ENCODE measurements around the gene CREB3.
A peak's percentile ranks its signal among the peaks of the same experiment; 100 is the strongest.

Gene CREB3

DNA sequence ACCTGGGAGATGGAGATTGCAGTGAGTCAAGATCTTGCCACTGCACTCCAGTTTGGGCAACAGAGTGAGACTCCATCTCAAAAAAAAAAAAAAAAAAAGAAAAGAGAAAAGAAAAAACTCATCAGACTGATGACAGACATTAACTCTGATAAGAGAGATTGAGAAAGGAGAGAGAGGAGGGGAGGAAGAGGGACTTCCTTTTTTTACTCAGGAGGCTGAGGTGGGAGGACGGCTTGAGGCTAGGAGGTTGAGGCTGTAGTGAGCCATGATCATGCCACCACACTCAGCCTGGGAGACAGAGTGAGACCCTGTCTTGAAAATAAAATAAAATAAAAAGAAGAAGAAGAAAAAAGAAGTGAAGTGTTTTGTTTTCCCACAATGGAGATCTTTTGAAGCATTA is 31.3 kb downstream of the CREB3 start:
- no peaks in the 10 kb centered on the region for H3K36me3 ChIP-seq
- H3K27me3 ChIP-seq, result no peaks in the 10 kb centered on the region
- H3K9me3 ChIP-seq (replicated peaks in 1 of 11), result 0 out of 22 replicates have a peak, but pooled peaks cover 0 to 4% (median 0%) of the 10 kb centered on the region in 11 experiments
- no peak overlapping the region for H3K9ac ChIP-seq
- no peak overlapping the region for H3K4me3 ChIP-seq
- TF ChIP-seq Cebpa-rat (IDR thresholded peaks at IDR 0.05), result no peak
- no peaks in the 10 kb centered on the region for H4K20me1 ChIP-seq
- no peak overlapping the region for H3K4me2 ChIP-seq
- H3K27ac ChIP-seq, result no peak overlapping the region
- peaks cover 16 to 38% (median 27%) of the 10 kb centered on the region in 10 experiments for H3K4me1 ChIP-seq

DNA sequence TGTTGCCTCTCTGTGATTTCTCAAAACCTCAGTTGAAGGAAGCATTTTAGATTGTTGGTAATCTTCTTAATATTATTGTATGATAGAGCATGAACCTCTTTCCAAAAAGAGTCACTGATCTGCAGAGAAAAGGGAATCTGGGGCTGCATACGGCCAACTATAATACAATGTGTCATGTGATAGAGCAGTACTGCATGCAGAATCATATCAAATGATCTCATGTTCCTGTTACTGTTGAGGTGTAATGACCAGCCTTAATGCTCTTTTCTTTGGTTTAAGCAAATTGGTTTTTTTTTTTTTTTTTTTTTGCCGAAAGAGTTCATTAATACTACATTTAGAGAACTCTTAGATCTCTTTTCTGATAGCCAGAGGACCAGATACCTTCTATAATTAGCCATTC is 34.5 kb downstream of the CREB3 start:
- Histone ChIP-seq H3K9ac (no peak overlapping the region), H3K36me3 (no peaks in the 10 kb centered on the region), H3K27ac (no peak overlapping the region), H3K4me1 (peaks cover 0 to 7% (median 0%) of the 10 kb centered on the region in 10 experiments; a peak in 3 of 20 replicates), H3K9me3 (replicated peaks in 1 of 11) (0 out of 22 replicates have a peak, but pooled peaks cover 0 to 4% (median 0%) of the 10 kb centered on the region in 11 experiments), H3K27me3 (no peaks in the 10 kb centered on the region), H3K4me2 (no peak overlapping the region), H4K20me1 (no peaks in the 10 kb centered on the region), H3K4me3 (no peak overlapping the region)
- TF ChIP-seq Cebpa-rat (IDR thresholded peaks at IDR 0.05), result no peak

DNA sequence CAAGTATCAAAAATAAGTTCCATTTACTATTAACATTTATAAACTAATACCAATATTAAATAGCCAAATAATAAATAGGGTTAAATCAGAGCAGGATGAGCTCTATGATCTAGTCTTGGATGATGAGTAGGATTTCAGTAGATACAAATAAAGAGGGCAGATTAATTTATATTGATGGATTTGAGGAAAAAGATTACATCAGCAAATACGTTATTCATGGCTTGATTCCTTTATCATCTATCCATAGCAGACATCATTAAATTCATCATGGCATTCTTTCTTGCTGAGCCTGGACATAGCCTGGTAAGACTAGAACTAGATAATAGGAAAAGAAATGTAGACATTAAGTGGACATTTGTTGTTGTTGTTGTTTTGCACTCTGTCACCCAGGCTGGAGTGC is 35.0 kb downstream of the CREB3 start:
- Histone ChIP-seq H3K27me3 (no peaks in the 10 kb centered on the region), H3K36me3 (no peaks in the 10 kb centered on the region), H4K20me1 (no peaks in the 10 kb centered on the region), H3K4me3 (no peak overlapping the region), H3K9me3 (replicated peaks in 1 of 11) (0 out of 22 replicates have a peak, but pooled peaks cover 0 to 4% (median 0%) of the 10 kb centered on the region in 11 experiments), H3K27ac (no peak overlapping the region), H3K4me1 (peaks cover 0 to 5% (median 0%) of the 10 kb centered on the region in 10 experiments; a peak in 1 of 20 replicates), H3K9ac (no peak overlapping the region), H3K4me2 (no peak overlapping the region)
- TF ChIP-seq Cebpa-rat (IDR thresholded peaks at IDR 0.05), result no peak

DNA sequence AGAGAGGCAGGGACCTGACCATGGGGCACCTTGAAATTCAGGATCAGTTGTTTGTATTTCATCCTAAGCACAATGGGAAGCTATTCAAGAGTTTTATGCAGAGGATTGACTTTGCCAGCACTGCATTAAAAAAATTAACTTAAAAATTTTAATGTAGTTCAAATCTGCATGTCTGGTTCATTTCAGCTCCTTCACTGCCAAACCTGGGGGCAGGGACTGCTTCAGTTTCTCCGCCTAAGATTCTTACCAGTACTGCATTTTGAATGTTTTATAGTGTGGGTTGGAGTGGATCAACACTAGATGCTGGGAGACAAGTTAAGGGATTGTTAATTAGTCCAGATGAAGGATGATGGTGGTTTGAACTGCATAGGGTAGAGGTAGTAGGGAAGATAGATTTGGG is 37.3 kb downstream of the CREB3 start:
- Histone ChIP-seq H3K4me3 (no peak overlapping the region), H4K20me1 (no peaks in the 10 kb centered on the region), H3K4me2 (no peak overlapping the region), H3K36me3 (no peaks in the 10 kb centered on the region), H3K27ac (no peak overlapping the region), H3K4me1 (peaks cover 0 to under 1% (median 0%) of the 10 kb centered on the region in 10 experiments; a peak in 2 of 20 replicates), H3K27me3 (no peaks in the 10 kb centered on the region), H3K9ac (no peak overlapping the region), H3K9me3 (replicated peaks in 1 of 11) (no peaks in the 10 kb centered on the region)
- TF ChIP-seq Cebpa-rat (IDR thresholded peaks at IDR 0.05), result no peak

DNA sequence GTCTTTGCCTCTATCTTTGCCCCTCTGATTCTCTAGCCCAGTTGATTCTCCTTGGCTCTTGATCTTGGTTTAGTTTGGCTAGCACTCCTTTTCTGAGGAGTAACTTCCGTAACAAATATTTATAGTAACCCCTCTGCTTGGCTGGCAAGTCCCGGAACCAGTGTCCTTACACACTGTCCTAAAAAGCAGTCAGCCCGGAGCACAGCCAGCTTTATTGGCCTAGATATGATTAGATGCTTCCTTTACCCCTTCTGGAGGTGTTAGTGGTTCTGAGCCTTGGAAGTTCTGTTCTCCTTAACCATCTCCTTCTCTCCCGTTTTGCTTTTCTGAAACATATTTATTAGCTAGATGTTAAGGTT is 38.6 kb downstream of the CREB3 start:
- Histone ChIP-seq H3K27ac (no peak overlapping the region), H3K4me2 (no peak overlapping the region)

DNA sequence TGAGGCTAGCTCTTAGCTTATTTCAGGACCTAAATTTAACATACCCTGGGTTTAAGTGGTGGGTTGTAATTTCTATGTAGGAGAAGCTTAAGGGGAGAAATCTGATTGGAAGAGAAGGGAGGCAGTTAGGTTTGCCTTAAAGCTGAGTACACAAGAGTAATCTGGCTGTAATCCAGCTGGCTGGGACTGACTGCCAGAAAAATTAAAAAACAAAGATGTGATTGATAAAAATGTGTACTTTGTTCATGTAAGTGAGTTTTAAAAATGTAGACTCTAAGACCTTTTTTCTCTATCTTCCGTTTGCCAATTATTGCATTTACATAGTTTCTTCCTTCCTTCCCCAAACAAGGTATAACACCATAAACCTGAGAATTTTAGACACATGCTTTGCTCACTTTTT is 39.1 kb downstream of the CREB3 start:
- Histone ChIP-seq H3K36me3 (no peaks in the 10 kb centered on the region), H3K9ac (no peak overlapping the region), H3K4me3 (no peak overlapping the region), H3K4me1 (peaks cover 13 to 18% (median 17%) of the 10 kb centered on the region in 10 experiments), H3K9me3 (replicated peaks in 1 of 11) (no peaks in the 10 kb centered on the region), H3K4me2 (no peak overlapping the region), H4K20me1 (no peaks in the 10 kb centered on the region), H3K27me3 (no peaks in the 10 kb centered on the region), H3K27ac (no peak overlapping the region)
- TF ChIP-seq Cebpa-rat (IDR thresholded peaks at IDR 0.05), result no peak

More for the DNA sequence above, 38.6 kb downstream of the CREB3 start:
- H3K9me3 ChIP-seq (replicated peaks in 1 of 11), result no peaks in the 10 kb centered on the region
- no peaks in the 10 kb centered on the region for H3K36me3 ChIP-seq
- no peaks in the 10 kb centered on the region for H3K27me3 ChIP-seq
- no peak for TF ChIP-seq Cebpa-rat (IDR thresholded peaks at IDR 0.05)
- no peak overlapping the region for H3K9ac ChIP-seq
- H3K4me3 ChIP-seq, result no peak overlapping the region
- no peaks in the 10 kb centered on the region for H4K20me1 ChIP-seq
- H3K4me1 ChIP-seq, result peaks cover 8 to 14% (median 12%) of the 10 kb centered on the region in 10 experiments

DNA sequence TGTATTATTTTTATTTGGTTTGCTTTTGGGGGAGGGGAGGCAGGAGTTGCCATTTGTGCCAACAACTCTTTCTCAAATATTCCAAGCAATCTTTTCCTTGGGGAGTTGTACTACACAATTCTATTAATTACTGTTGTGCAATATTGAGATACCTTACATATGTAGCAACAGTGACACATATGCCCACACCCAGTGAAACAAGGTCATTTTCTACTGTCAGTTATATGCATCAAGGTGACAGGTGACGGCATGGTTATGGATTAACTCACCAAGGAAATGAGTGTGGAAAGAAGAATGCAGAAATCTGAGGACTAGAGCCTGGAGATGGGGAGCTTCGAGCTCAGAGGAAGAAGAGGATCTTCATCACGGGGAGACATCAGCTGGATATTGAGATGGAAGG is 39.5 kb downstream of the CREB3 start:
- Histone ChIP-seq H3K27me3 (no peaks in the 10 kb centered on the region), H3K9ac (no peak overlapping the region), H3K36me3 (no peaks in the 10 kb centered on the region), H3K9me3 (replicated peaks in 1 of 11) (no peaks in the 10 kb centered on the region), H3K27ac (no peak overlapping the region), H4K20me1 (no peaks in the 10 kb centered on the region), H3K4me3 (no peak overlapping the region), H3K4me2 (no peak overlapping the region), H3K4me1 (peaks cover 13 to 19% (median 17%) of the 10 kb centered on the region in 10 experiments)
- TF ChIP-seq Cebpa-rat (IDR thresholded peaks at IDR 0.05), result 0 out of 22 replicates have a peak, but pooled peaks of 1 of the 11 experiments have one; percentile 26

DNA sequence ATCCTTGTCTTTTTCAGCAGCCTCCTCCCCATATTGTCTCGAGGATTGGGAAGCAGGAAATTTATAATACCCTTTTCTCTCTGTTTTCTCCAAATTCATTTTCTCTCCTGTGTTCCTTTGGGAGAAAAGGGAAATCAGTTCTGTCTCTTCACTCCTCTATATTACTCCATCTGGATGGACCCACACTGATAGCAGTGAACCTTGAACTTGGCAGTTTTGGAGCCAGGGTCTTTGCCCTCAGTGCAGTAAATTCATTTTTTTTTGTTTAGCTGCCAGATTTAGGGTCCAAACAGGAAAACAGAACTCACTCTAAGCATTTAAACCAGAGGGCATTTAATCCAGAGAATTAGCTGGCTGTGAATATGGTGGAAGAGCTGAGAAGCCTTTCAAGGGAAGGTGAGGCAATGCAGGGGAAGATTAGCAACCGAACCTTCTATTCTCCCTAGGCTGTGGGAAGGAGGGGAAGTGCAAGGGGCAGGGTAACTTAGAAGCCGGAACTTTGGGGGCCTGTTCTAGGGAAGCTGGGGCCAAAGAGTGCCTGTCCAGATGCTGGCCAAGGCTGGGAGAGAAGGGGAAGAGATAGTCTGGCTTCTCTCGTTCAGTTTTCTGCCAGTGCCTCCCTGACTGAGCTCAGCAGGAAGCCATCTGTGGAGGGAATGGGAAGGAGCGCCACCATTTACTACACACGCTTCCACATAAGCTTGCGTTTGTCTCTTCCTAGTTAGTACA is 42.6 kb downstream of the CREB3 start:
- Histone ChIP-seq H3K9me3 (replicated peaks in 1 of 11) (no peaks in the 10 kb centered on the region), H3K27ac (peak overlapping the region in 4 of 11 experiments; percentile 3 to 33 (median 25); a peak in 3 of 22 replicates), H3K36me3 (no peaks in the 10 kb centered on the region), H3K27me3 (no peaks in the 10 kb centered on the region), H3K4me3 (no peak overlapping the region), H4K20me1 (no peaks in the 10 kb centered on the region), H3K4me2 (peak overlapping the region; percentile 23 to 64 (median 41); a peak in 21 of 22 replicates), H3K9ac (no peak overlapping the region), H3K4me1 (peaks cover 13 to 19% (median 17%) of the 10 kb centered on the region in 10 experiments)
- no peak for TF ChIP-seq Cebpa-rat (IDR thresholded peaks at IDR 0.05)

DNA sequence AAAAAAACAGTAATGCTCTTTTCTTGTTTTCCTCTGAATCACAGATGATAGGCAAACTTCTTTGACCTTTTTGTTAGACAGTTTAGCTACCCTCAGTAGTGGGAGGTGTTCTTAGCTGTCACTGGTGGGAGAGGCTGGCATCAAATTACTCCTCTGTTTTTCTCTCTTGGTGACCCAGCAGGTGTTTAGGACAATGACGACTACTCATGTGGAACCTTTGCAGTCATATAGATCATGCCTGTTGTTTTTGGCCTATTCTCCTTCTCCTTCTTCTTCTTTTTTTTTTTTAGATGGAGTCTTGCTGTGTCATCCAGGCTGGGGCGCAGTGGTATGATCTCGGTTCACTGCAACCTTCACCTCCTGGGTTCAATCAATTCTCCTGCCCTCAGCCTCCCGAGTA is 43.6 kb downstream of the CREB3 start:
- Histone ChIP-seq H3K4me2 (peak overlapping the region; percentile 23 to 64 (median 50)), H3K27me3 (no peaks in the 10 kb centered on the region), H3K27ac (peak overlapping the region in 1 of 11 experiments; percentile 31; a peak in 1 of 22 replicates), H3K4me1 (peaks cover 13 to 19% (median 17%) of the 10 kb centered on the region in 10 experiments), H4K20me1 (no peaks in the 10 kb centered on the region), H3K9me3 (replicated peaks in 1 of 11) (no peaks in the 10 kb centered on the region), H3K36me3 (no peaks in the 10 kb centered on the region), H3K9ac (no peak overlapping the region), H3K4me3 (no peak overlapping the region)
- no peak for TF ChIP-seq Cebpa-rat (IDR thresholded peaks at IDR 0.05)

DNA sequence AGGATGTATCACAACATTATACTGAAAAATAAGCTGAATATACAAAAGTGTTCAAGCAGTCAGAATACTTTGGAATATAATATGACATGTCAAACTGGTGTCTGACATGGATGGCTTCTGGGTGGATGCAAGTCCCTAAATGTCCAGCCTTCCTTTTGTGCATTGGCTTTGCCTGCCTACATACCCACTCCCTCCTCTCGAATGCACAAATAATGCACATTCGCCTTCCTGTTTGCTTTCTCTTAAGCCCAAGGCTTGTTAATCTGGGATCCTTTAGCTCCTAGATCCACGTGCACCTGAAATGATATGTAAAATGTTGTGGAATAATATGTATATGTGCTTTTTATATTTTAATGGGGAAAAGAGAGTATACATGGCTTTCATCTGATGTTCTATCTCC is 46.0 kb downstream of the CREB3 start:
- Histone ChIP-seq H3K4me3 (no peak overlapping the region), H3K36me3 (0 out of 22 replicates have a peak, but pooled peaks cover 0 to 3% (median 0%) of the 10 kb centered on the region in 11 experiments), H3K4me1 (peaks cover 13 to 19% (median 17%) of the 10 kb centered on the region in 10 experiments), H3K27ac (no peak overlapping the region), H3K4me2 (no peak overlapping the region), H3K9me3 (replicated peaks in 1 of 11) (no peaks in the 10 kb centered on the region), H3K9ac (no peak overlapping the region), H3K27me3 (no peaks in the 10 kb centered on the region), H4K20me1 (no peaks in the 10 kb centered on the region)
- no peak for TF ChIP-seq Cebpa-rat (IDR thresholded peaks at IDR 0.05)
